HL-60 (cell line): ENCODE data around the gene TPST2.

Experiments
- DNase-seq, 2 experiments: peaks; one replicate each; pipeline ENCODE4 v3.0.0-alpha.2; 2010 to 2020; ENCODE audit warnings: low read depth in 1 of 2, low spot score in 1 of 2
- H3K27ac ChIP-seq: fragments of 250-450 bp; sonication (Bioruptor Pico); replicated peaks from 2 replicates; pipeline ENCODE4 v1.5.1; 2020; ENCODE audit warnings: mild to moderate bottlenecking, moderate library complexity
- H3K27me3 ChIP-seq: fragments of 250-450 bp; sonication (Bioruptor Pico); 2 replicates; pipeline ENCODE4 v1.5.1; 2021; ENCODE audit warnings: mild to moderate bottlenecking, moderate library complexity; ENCODE audit not compliant: insufficient read depth, poor library complexity, severe bottlenecking
- H3K4me3 ChIP-seq: replicated peaks from 2 replicates; pipeline ENCODE4 v1.5.1; 2011; ENCODE audit warnings: mild to moderate bottlenecking, control low read depth, low read length; ENCODE audit not compliant: insufficient read depth
- GABPA ChIP-seq: IDR thresholded peaks from 2 replicates; pipeline ENCODE4 v1.6.1; 2012; ENCODE audit warnings: low read depth
- POLR2AphosphoS5 ChIP-seq: IDR thresholded peaks from 2 replicates; pipeline ENCODE4 v1.6.1; 2012; ENCODE audit warnings: low read depth
- SPI1 ChIP-seq: IDR thresholded peaks from 2 replicates; pipeline ENCODE4 v1.6.1; 2012; ENCODE audit warnings: low read depth, mild to moderate bottlenecking, borderline replicate concordance
- TF ChIP-seq, protein P1 (sequence below): IDR thresholded peaks from one replicate; pipeline ENCODE4 v1.5.1; 2011; ENCODE audit warnings: low read length, control low read depth, inconsistent platforms; ENCODE audit not compliant: insufficient read depth
- TF ChIP-seq, protein P2 (sequence below): IDR thresholded peaks from 2 replicates; pipeline ENCODE4 v1.6.1; 2012; ENCODE audit warnings: low read depth; ENCODE audit not compliant: insufficient replicate concordance

Gene TPST2

DNA sequence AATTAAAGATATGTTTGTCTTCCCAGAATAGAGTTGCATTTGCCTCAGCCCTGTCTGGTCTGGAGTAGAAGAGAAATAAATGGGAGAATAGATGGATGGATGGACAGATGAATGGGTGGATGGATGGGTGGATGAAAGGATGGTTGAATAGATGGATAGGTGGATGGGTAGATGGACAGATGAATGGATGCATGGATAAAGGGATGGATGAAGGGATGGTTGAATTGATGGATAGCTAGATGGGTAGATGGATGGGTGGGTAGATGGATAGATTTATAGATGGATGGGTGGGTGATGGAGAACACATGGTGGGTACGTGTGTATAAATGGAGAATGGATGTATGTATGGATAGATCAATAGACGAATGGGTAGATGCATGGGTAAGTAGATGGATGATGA is 19.4 kb upstream of the TPST2 start:
- Histone ChIP-seq H3K4me3 (no peak overlapping the region), H3K27me3 (no peaks in the 10 kb centered on the region), H3K27ac (no peak overlapping the region)
- DNase-seq, result no peak
- TF ChIP-seq, protein P1, sequence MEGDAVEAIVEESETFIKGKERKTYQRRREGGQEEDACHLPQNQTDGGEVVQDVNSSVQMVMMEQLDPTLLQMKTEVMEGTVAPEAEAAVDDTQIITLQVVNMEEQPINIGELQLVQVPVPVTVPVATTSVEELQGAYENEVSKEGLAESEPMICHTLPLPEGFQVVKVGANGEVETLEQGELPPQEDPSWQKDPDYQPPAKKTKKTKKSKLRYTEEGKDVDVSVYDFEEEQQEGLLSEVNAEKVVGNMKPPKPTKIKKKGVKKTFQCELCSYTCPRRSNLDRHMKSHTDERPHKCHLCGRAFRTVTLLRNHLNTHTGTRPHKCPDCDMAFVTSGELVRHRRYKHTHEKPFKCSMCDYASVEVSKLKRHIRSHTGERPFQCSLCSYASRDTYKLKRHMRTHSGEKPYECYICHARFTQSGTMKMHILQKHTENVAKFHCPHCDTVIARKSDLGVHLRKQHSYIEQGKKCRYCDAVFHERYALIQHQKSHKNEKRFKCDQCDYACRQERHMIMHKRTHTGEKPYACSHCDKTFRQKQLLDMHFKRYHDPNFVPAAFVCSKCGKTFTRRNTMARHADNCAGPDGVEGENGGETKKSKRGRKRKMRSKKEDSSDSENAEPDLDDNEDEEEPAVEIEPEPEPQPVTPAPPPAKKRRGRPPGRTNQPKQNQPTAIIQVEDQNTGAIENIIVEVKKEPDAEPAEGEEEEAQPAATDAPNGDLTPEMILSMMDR, result no peak
- TF ChIP-seq, protein P2, sequence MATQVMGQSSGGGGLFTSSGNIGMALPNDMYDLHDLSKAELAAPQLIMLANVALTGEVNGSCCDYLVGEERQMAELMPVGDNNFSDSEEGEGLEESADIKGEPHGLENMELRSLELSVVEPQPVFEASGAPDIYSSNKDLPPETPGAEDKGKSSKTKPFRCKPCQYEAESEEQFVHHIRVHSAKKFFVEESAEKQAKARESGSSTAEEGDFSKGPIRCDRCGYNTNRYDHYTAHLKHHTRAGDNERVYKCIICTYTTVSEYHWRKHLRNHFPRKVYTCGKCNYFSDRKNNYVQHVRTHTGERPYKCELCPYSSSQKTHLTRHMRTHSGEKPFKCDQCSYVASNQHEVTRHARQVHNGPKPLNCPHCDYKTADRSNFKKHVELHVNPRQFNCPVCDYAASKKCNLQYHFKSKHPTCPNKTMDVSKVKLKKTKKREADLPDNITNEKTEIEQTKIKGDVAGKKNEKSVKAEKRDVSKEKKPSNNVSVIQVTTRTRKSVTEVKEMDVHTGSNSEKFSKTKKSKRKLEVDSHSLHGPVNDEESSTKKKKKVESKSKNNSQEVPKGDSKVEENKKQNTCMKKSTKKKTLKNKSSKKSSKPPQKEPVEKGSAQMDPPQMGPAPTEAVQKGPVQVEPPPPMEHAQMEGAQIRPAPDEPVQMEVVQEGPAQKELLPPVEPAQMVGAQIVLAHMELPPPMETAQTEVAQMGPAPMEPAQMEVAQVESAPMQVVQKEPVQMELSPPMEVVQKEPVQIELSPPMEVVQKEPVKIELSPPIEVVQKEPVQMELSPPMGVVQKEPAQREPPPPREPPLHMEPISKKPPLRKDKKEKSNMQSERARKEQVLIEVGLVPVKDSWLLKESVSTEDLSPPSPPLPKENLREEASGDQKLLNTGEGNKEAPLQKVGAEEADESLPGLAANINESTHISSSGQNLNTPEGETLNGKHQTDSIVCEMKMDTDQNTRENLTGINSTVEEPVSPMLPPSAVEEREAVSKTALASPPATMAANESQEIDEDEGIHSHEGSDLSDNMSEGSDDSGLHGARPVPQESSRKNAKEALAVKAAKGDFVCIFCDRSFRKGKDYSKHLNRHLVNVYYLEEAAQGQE, result no peak

DNA sequence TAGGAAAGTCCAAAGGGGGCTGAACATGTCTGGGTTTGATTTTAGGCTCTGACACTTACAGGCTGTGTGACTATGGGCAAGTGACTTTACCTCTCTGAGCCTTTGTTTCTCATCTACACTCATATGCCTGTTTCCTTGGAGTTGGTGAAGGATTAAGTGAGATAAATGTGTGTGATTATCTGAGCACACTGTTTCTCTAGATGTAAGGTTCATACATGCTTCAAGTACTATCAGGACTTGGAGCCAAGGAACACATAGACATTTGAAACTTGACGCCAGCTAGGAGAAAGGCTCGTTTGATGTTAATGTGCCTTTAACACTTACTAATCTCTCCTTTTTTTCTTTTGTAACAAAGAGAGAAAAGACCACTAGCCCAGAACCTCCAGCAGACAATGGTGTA is 18.2 kb upstream of the TPST2 start:
- DNase-seq, result no peak
- Histone ChIP-seq H3K4me3 (no peak overlapping the region), H3K27me3 (no peaks in the 10 kb centered on the region), H3K27ac (no peak overlapping the region)
- no peak for TF ChIP-seq POLR2AphosphoS5
- no peak for TF ChIP-seq GABPA
- TF ChIP-seq, protein P2, result no peak
- TF ChIP-seq SPI1, result no peak
- TF ChIP-seq, protein P1, result no peak

DNA sequence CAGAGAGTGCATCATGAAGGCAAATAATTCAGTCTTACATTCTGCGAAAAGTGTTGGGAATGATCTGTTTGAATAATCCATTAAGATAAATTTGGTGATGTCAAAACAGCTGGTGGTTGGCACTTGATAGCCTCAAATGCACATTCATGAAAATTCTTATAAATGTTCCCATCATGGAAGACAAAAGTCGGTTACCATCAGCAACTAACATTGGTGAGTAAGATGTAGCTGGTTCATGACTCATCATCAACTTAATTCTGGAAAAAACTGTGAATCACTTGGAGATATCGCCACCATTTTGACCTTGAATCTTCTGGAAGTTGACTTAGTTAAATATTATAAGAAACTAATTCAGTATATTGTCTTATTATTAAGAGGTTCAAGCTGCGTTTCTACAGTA is 16.7 kb upstream of the TPST2 start:
- Histone ChIP-seq H3K27me3 (no peaks in the 10 kb centered on the region), H3K27ac (no peak overlapping the region), H3K4me3 (no peak overlapping the region)
- DNase-seq, result no peak
- TF ChIP-seq, protein P2, result no peak
- TF ChIP-seq SPI1 (no peak), POLR2AphosphoS5 (no peak), GABPA (no peak)
- TF ChIP-seq, protein P1, result no peak
